ENCODE results near the gene COA7. TPM values are rescaled to one million over a fixed set of nuclear protein-coding genes. Genes with fewer than 3 reads are reported as not detected.
A peak's percentile ranks its signal among the peaks of the same experiment; 100 is the strongest.

COA7 gene
- total and polyA plus RNA-seq, 10 of the 15 experiments (the other 5 are each of a cell fraction or from before 2014, with no cell fraction given): 7.5 to 20.2 (median 15.4) TPM

DNA sequence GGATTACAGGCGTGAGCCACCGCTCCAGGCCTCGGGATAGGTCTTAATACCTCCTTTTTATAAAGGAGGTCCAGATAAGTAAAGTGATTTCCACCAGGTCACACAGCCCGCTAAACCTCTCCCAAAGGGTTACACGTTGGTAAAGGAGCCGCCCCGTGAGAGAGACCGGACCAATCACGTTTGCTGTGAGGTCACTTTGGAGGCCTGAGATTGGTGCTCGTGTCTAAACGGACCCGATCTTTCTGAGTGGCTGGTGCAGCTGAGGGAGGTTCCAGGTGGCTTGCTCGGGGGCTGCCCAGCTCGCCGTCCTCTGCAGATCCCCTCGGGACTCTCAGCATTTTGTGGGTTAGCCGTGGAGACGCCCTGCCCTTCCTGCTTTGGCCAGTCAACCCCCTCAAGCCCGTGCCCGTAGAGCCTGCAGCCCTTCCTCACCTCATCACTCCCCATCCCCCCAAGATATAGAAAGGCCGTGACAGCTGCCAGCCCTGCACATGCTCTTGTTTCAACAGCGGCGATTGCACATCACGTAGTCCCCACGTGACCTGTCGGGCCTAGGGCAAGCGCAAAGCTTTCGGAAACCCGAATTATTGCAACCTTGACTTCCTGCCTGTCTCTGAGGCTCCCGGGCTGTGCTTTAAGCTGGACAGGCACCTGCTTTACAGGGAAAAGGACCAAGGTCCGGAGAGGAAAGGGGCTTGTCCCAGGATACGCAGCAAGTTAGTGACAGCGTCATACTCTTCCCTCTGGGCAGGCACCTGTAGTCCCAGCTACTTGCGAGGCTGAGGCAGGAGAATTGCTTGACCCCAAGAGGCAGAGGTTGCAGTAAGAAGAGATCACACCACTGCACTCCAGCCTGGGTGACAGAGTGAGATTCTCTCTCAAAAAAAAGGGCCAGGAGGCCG is 5.0 kb upstream of the COA7 start (continued):
- no peak for TF ChIP-seq HDAC2 (IDR thresholded peaks at IDR 0.05)
- no peak for TF ChIP-seq SMAD1 (IDR thresholded peaks at IDR 0.05; ENCODE audit: low read depth, partially characterized antibody)
- peak; percentile 81 to 90 for TF ChIP-seq BHLHE40 (IDR thresholded peaks at IDR 0.05; ENCODE audit: borderline replicate concordance in 1 of 2, low read depth in 2 of 2, low read length in 1 of 2)
- TF ChIP-seq, protein P1, sequence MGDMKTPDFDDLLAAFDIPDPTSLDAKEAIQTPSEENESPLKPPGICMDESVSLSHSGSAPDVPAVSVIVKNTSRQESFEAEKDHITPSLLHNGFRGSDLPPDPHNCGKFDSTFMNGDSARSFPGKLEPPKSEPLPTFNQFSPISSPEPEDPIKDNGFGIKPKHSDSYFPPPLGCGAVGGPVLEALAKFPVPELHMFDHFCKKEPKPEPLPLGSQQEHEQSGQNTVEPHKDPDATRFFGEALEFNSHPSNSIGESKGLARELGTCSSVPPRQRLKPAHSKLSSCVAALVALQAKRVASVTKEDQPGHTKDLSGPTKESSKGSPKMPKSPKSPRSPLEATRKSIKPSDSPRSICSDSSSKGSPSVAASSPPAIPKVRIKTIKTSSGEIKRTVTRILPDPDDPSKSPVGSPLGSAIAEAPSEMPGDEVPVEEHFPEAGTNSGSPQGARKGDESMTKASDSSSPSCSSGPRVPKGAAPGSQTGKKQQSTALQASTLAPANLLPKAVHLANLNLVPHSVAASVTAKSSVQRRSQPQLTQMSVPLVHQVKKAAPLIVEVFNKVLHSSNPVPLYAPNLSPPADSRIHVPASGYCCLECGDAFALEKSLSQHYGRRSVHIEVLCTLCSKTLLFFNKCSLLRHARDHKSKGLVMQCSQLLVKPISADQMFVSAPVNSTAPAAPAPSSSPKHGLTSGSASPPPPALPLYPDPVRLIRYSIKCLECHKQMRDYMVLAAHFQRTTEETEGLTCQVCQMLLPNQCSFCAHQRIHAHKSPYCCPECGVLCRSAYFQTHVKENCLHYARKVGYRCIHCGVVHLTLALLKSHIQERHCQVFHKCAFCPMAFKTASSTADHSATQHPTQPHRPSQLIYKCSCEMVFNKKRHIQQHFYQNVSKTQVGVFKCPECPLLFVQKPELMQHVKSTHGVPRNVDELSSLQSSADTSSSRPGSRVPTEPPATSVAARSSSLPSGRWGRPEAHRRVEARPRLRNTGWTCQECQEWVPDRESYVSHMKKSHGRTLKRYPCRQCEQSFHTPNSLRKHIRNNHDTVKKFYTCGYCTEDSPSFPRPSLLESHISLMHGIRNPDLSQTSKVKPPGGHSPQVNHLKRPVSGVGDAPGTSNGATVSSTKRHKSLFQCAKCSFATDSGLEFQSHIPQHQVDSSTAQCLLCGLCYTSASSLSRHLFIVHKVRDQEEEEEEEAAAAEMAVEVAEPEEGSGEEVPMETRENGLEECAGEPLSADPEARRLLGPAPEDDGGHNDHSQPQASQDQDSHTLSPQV (IDR thresholded peaks at IDR 0.05): no peak
- TF ChIP-seq, protein P2, sequence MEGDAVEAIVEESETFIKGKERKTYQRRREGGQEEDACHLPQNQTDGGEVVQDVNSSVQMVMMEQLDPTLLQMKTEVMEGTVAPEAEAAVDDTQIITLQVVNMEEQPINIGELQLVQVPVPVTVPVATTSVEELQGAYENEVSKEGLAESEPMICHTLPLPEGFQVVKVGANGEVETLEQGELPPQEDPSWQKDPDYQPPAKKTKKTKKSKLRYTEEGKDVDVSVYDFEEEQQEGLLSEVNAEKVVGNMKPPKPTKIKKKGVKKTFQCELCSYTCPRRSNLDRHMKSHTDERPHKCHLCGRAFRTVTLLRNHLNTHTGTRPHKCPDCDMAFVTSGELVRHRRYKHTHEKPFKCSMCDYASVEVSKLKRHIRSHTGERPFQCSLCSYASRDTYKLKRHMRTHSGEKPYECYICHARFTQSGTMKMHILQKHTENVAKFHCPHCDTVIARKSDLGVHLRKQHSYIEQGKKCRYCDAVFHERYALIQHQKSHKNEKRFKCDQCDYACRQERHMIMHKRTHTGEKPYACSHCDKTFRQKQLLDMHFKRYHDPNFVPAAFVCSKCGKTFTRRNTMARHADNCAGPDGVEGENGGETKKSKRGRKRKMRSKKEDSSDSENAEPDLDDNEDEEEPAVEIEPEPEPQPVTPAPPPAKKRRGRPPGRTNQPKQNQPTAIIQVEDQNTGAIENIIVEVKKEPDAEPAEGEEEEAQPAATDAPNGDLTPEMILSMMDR (IDR thresholded peaks at IDR 0.05 in 2 of 3, conservative IDR thresholded peaks at IDR 0.05 in 1 of 3; ENCODE audit: control insufficient read depth in 2 of 3, extremely low read depth in 1 of 3, insufficient read depth in 1 of 3, low read depth in 3 of 3, low read length in 3 of 3): no peak
- no peak for TF ChIP-seq STAT1 (conservative IDR thresholded peaks at IDR 0.05)
- TF ChIP-seq SUZ12 (IDR thresholded peaks at IDR 0.05; ENCODE audit: unreplicated experiment): no peak
- TF ChIP-seq TARDBP (IDR thresholded peaks at IDR 0.05; ENCODE audit: borderline replicate concordance): no peak
- TF ChIP-seq, protein P3, sequence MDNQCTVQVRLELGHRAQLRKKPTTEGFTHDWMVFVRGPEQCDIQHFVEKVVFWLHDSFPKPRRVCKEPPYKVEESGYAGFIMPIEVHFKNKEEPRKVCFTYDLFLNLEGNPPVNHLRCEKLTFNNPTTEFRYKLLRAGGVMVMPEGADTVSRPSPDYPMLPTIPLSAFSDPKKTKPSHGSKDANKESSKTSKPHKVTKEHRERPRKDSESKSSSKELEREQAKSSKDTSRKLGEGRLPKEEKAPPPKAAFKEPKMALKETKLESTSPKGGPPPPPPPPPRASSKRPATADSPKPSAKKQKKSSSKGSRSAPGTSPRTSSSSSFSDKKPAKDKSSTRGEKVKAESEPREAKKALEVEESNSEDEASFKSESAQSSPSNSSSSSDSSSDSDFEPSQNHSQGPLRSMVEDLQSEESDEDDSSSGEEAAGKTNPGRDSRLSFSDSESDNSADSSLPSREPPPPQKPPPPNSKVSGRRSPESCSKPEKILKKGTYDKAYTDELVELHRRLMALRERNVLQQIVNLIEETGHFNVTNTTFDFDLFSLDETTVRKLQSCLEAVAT (IDR thresholded peaks at IDR 0.05): 0 out of 2 replicates have a peak, but pooled peaks have one; percentile 43
- TF ChIP-seq, protein P4, sequence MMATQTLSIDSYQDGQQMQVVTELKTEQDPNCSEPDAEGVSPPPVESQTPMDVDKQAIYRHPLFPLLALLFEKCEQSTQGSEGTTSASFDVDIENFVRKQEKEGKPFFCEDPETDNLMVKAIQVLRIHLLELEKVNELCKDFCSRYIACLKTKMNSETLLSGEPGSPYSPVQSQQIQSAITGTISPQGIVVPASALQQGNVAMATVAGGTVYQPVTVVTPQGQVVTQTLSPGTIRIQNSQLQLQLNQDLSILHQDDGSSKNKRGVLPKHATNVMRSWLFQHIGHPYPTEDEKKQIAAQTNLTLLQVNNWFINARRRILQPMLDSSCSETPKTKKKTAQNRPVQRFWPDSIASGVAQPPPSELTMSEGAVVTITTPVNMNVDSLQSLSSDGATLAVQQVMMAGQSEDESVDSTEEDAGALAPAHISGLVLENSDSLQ (IDR thresholded peaks at IDR 0.05): peak; percentile 70
- TF ChIP-seq, protein P5, sequence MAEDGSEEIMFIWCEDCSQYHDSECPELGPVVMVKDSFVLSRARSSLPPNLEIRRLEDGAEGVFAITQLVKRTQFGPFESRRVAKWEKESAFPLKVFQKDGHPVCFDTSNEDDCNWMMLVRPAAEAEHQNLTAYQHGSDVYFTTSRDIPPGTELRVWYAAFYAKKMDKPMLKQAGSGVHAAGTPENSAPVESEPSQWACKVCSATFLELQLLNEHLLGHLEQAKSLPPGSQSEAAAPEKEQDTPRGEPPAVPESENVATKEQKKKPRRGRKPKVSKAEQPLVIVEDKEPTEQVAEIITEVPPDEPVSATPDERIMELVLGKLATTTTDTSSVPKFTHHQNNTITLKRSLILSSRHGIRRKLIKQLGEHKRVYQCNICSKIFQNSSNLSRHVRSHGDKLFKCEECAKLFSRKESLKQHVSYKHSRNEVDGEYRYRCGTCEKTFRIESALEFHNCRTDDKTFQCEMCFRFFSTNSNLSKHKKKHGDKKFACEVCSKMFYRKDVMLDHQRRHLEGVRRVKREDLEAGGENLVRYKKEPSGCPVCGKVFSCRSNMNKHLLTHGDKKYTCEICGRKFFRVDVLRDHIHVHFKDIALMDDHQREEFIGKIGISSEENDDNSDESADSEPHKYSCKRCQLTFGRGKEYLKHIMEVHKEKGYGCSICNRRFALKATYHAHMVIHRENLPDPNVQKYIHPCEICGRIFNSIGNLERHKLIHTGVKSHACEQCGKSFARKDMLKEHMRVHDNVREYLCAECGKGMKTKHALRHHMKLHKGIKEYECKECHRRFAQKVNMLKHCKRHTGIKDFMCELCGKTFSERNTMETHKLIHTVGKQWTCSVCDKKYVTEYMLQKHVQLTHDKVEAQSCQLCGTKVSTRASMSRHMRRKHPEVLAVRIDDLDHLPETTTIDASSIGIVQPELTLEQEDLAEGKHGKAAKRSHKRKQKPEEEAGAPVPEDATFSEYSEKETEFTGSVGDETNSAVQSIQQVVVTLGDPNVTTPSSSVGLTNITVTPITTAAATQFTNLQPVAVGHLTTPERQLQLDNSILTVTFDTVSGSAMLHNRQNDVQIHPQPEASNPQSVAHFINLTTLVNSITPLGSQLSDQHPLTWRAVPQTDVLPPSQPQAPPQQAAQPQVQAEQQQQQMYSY (CRISPR knock-in tag; IDR thresholded peaks at IDR 0.05): no peak
- no peak for TF ChIP-seq TCF7 (IDR thresholded peaks at IDR 0.05; ENCODE audit: borderline replicate concordance)
- TF ChIP-seq HCFC1 (IDR thresholded peaks at IDR 0.05; ENCODE audit: low read length): 0 out of 2 replicates have a peak, but pooled peaks have one; percentile 24
- no peak for TF ChIP-seq MTA3 (IDR thresholded peaks at IDR 0.05; ENCODE audit: borderline replicate concordance, low read length)
- TF ChIP-seq NFIC (IDR thresholded peaks at IDR 0.05; ENCODE audit: low read depth, low read length): no peak
